Lung (tissue), 16 donors: Measurements from ENCODE around the gene DRAM2. TPM values are rescaled to one million over a fixed set of nuclear protein-coding genes. Genes with fewer than 3 reads are reported as not detected.
A peak's percentile ranks its signal among the peaks of the same experiment; 100 is the strongest.

ENCODE experiments used
- ATAC-seq: fragments of 200-7000 bp; cut with Tn5 transposase; one replicate; pipeline ENCODE4 v1.9.1; 2020; ENCODE audit warnings: moderate number of reproducible peaks; ENCODE audit not compliant: insufficient read depth, low FRiP score
- DNase-seq, 3 donors: peaks; one replicate each; pipeline ENCODE4 v3.0.0-alpha.2; 2013 to 2017
- H3K27ac ChIP-seq, 2 donors: one replicate each; pipeline ENCODE4 v1.5.1; 2013; ENCODE audit warnings: mild to moderate bottlenecking in 2 of 2, moderate library complexity in 2 of 2, control low read depth in 1 of 2, inconsistent platforms in 1 of 2, low read depth in 1 of 2, low read length in 1 of 2
- H3K27me3 ChIP-seq, 3 donors: one replicate each; pipeline ENCODE4 v1.5.1; 2013; ENCODE audit warnings: low read length in 2 of 3; ENCODE audit not compliant: control insufficient read depth in 3 of 3, insufficient read depth in 3 of 3
- H3K36me3 ChIP-seq, 4 donors: one replicate each; pipeline ENCODE4 v1.5.1; 2013; ENCODE audit warnings: low read length in 4 of 4, mild to moderate bottlenecking in 1 of 4, moderate library complexity in 1 of 4; ENCODE audit not compliant: control insufficient read depth in 4 of 4, insufficient read depth in 4 of 4
- H3K4me1 ChIP-seq, 5 donors: one replicate each; pipeline ENCODE4 v1.5.1; 2013; ENCODE audit warnings: low read length in 5 of 5, mild to moderate bottlenecking in 2 of 5, moderate library complexity in 1 of 5; ENCODE audit not compliant: control insufficient read depth in 5 of 5, insufficient read depth in 5 of 5
- H3K4me3 ChIP-seq: one replicate; pipeline ENCODE4 v1.5.1; 2013; ENCODE audit warnings: mild to moderate bottlenecking, control low read depth, moderate library complexity
- H3K9ac ChIP-seq, 2 donors: one replicate each; pipeline ENCODE4 v1.5.1; 2013; ENCODE audit warnings: low read length in 2 of 2, control low read depth in 1 of 2; ENCODE audit not compliant: insufficient read depth in 1 of 2
- H3K9me3 ChIP-seq, 4 donors: one replicate each; pipeline ENCODE4 v1.5.1; 2013; ENCODE audit warnings: low read length in 3 of 4, mild to moderate bottlenecking in 1 of 4, moderate library complexity in 1 of 4; ENCODE audit not compliant: control insufficient read depth in 4 of 4, insufficient read depth in 3 of 4
- WGBS, 2 donors: extraction: QIAGEN DNeasy Blood & Tissue Kit; methylation state at CpG; one replicate each; pipeline ENCODE4 v1.1.7; 2013; 5-methylcytosine and 5-hydroxymethylcytosine counted together
- long read RNA-seq, 5 donors: transcript quantifications; one replicate each; lab custom pipeline, GENCODE V29; 2026
- polyA plus RNA-seq, 2 donors: library from polyadenylated mRNA; stranded (reverse); fragments of 200-250 nt; gene quantifications; one replicate each; pipeline ENCODE4 v1.2.1, GENCODE V29; 2013
- total RNA-seq, 2 donors: library from RNA; depleted of rRNA in 1 of 2; stranded (reverse); fragments of >200 nt in 1 of 2; gene quantifications; one replicate each; pipeline ENCODE4 v1.2.1, GENCODE V29; 2014 to 2021
- TF ChIP-seq, protein P1 (sequence below): IDR thresholded peaks from 2 replicates; pipeline ENCODE4 v1.5.1; 2012; ENCODE audit warnings: mild to moderate bottlenecking; ENCODE audit errors: control extremely low read depth, extremely low read depth
- donor health status: control.
- donor health status: control.
- donor health status: Bipolar disorder and iron deficiency.
- donor health status: healthy.
- donor health status: DM: yes; HTN: yes; CAD: no.

The DRAM2 gene
- total RNA-seq (10 to 100 TPM; 28.2 to 76.1 TPM), polyA plus RNA-seq (10 to 100 TPM; 34.0 to 46.8 TPM)
- long read RNA-seq, donor 1, partial matches to known transcripts, result 0 of 2 reads
- long read RNA-seq, donor 1, other reads (novel, unspliced or antisense), result 0 of 2 reads
- long read RNA-seq, donor 2, result 0 reads
- long read RNA-seq, donor 3, transcript DRAM2-208 (9 exons, 1,872 nt), result major isoform, 5 of 11 reads
- long read RNA-seq, donor 3, partial matches to known transcripts, result 0 of 11 reads
- long read RNA-seq, donor 3, other reads (novel, unspliced or antisense), result 5 of 11 reads
- long read RNA-seq, donor 4, result 0 reads
- long read RNA-seq, donor 5, partial matches to known transcripts, result 0 of 7 reads
- long read RNA-seq, donor 5, other reads (novel, unspliced or antisense), result 0 of 7 reads

DNA sequence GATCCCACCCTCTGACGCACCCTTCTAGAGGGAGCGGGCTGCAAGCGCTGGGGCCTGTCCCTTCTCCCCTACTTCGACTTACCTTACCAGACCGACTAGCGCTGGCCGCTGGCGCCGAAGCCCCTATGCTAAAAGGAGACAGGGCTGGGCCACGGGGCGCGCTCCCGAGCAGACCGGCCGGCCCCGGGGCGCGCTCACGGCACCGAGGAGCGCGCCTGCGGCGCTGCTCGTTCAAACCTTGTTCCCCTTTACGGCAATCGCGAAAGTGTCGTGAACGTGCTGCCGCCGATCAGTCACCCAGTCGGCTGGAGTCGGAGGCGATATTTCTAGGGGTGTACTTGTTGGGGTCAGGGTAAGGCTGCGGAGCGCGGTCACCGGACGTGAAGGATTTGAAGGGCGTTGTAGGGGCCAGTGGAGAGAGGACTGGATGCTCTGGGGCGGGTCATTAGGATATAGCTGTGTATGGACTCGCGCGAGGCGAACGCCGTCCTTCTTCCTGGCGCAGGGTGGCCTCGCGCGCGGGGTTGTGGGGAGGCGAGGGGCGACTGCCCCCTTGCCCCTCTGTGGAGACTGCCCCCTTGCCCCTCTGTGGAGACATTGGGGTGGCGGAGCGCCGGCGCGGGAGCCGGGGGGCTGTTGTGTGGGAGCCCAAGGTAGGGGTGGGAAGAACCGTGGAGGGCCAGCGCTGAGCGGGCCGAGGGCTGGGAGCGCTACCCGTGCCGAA, at the start of gene DRAM2, which contains the start of gene CEPT1:
DRAM2 (minus strand) TSS at position 138 of the 724 bp plus-strand sequence. CDS start 8,539 bp downstream, outside the sequence.
CEPT1 (plus strand) TSS at position 268 of the 724 bp plus-strand sequence. CDS start 7,492 bp downstream, outside the sequence.
- Histone ChIP-seq H3K27me3 (no peaks in the 10 kb centered on the region), H3K4me1 (peaks cover 0 to 24% (median 4%) of the 10 kb centered on the region in 5 donors), H3K4me3 (peak within 1 kb of the TSS; percentile 90), H3K9me3 (no peaks in the 10 kb centered on the region), H3K9ac (peak within 1 kb of the TSS; percentile 78 to 93), H3K27ac (peak within 1 kb of the TSS; percentile 85 to 98), H3K36me3 (peaks cover 0 to 3% (median 2%) of the 10 kb centered on the region in 4 donors)
- TF ChIP-seq, protein P1, sequence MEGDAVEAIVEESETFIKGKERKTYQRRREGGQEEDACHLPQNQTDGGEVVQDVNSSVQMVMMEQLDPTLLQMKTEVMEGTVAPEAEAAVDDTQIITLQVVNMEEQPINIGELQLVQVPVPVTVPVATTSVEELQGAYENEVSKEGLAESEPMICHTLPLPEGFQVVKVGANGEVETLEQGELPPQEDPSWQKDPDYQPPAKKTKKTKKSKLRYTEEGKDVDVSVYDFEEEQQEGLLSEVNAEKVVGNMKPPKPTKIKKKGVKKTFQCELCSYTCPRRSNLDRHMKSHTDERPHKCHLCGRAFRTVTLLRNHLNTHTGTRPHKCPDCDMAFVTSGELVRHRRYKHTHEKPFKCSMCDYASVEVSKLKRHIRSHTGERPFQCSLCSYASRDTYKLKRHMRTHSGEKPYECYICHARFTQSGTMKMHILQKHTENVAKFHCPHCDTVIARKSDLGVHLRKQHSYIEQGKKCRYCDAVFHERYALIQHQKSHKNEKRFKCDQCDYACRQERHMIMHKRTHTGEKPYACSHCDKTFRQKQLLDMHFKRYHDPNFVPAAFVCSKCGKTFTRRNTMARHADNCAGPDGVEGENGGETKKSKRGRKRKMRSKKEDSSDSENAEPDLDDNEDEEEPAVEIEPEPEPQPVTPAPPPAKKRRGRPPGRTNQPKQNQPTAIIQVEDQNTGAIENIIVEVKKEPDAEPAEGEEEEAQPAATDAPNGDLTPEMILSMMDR, result no peak
- DNase-seq, result peak; percentile 96 to 99 (median 97)
- ATAC-seq, result peak; percentile 95
- 0 to 1% methylated on average over 68 of the region's 68 CpGs for WGBS, 2 donors

DNA sequence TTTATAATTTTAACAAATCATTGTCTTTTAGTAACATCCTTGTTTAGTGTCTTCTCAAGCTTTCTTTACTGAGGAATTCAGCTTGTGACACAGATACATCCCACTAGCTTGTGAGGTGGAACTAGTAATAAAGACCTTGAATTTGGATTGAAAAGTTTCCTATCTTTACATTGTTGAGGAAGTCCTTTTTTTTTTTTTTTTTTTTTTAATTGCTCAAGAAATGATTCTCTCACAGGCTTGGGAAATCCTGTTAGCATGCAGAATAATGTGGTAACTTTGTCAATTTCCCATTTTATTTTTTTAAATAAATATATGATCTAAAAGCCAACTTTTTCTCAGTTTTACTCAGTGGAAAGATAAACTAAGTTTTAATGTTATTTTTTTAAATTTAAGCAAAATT, 44.8 kb upstream of the DRAM2 start:
- ATAC-seq (no peak), DNase-seq (no peak)
- TF ChIP-seq, protein P1, result no peak
- Histone ChIP-seq H3K4me3 (no peak overlapping the region), H3K36me3 (peaks cover 6 to 27% (median 10%) of the 10 kb centered on the region in 4 donors), H3K27me3 (no peaks in the 10 kb centered on the region), H3K27ac (no peak overlapping the region), H3K9me3 (no peaks in the 10 kb centered on the region), H3K9ac (no peak overlapping the region), H3K4me1 (no peaks in the 10 kb centered on the region)

DNA sequence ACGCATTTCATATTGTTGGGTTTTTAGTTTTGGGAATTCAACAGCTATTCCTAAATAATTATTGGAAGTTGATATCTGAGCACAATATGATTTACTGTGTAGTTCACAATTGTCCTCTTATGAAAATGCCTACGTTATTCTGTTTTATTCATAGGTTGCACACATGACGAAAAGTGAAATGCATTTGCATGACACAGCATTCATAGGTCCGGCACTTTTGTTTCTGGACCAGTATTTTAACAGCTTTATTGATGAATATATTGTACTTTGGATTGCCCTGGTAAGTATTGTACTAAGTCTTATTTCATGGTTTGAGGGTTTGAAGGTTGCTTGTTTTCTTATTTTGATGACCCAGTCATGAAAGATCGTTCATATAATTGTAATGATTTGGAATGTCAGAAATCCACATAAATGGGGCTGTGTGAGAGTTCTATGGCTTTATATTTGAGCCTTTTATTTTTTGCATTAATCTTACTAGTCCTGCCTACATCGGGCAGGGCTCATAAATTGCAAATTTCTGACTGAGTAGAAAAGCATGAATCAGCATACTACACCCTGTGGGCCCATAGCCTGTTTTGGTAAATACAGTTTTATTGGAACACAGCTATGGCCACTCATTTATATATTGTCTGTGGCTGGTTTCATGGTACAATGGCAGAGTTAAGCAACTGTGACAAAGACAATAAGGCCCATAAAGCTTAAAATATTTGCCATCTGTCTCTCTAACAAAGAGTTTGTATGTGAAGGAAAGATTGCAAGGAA, 43.6 kb upstream of the DRAM2 start:
- Histone ChIP-seq H3K4me3 (no peak overlapping the region), H3K27me3 (no peaks in the 10 kb centered on the region), H3K9me3 (no peaks in the 10 kb centered on the region), H3K9ac (no peak overlapping the region), H3K4me1 (no peaks in the 10 kb centered on the region), H3K36me3 (peaks cover 7 to 27% (median 10%) of the 10 kb centered on the region in 4 donors), H3K27ac (no peak overlapping the region)
- 91 to 93% methylated on average over 6 of the region's 6 CpGs for WGBS, 2 donors
- DNase-seq, result no peak
- ATAC-seq, result no peak
- TF ChIP-seq, protein P1, result no peak
